HepG2 (cell line): ENCODE results near the gene SOAT2. TPM values are rescaled to one million over a fixed set of nuclear protein-coding genes. Genes with fewer than 3 reads are reported as not detected.

ENCODE experiments used
- ATAC-seq: fragments of 200-7000 bp; cut with Tn5 transposase; 3 replicates; pipeline ENCODE4 v1.9.1; 2020; ENCODE audit warnings: mild to moderate bottlenecking, moderate library complexity
- BruUV-seq: library from RNA; stranded (reverse); fragments of 400-500 nt; replicated peaks from 2 replicates; lab custom pipeline; 2021; lab: Mats Ljungman, UMichigan
- CTCF ChIA-PET: fragments of 300-600 bp; formaldehyde crosslinking; extraction: SDS; loops from one replicate; lab custom pipeline; 2021; ENCODE audit warnings: low total read pairs, inconsistent platforms, low intra/inter-chr PET ratio; lab: Yijun Ruan, JAX
- POLR2A ChIA-PET: fragments of 350-600 bp; sonication (Branson Sonifier 250); formaldehyde crosslinking; loops from one replicate; lab custom pipeline; 2020; ENCODE audit warnings: antibody characterized with exemption, inconsistent platforms; lab: Yijun Ruan, JAX
- DNase-seq: peaks from one replicate; pipeline ENCODE4 v3.0.0-alpha.2; 2015; ENCODE audit warnings: low spot score
- FAIRE-seq: peaks from 3 replicates; lab custom pipeline; 2011; peaks lifted over from hg19 to GRCh38; lab: Jason Lieb, UNC
- H2AFZ ChIP-seq: one replicate; pipeline ENCODE4 v1.6.1; 2011; ENCODE audit warnings: low read length, inconsistent platforms
- H3K27ac ChIP-seq: fragments of 300-600 bp; 3 replicates; pipeline ENCODE4 v1.8.0; 2011; ENCODE audit warnings: mixed run types, mild to moderate bottlenecking, mixed read lengths, low read length, inconsistent platforms; ENCODE audit not compliant: insufficient read depth; ENCODE audit errors: extremely low read length
- H3K27me3 ChIP-seq, 2 experiments: fragments of 200-600 bp in 1 of 2; 2 replicates in 1 of 2; 3 replicates in 1 of 2; pipeline versions ENCODE4 v1.6.0 to v1.8.0; 2011; ENCODE audit warnings: low read length in 2 of 2, mild to moderate bottlenecking in 2 of 2, moderate library complexity in 2 of 2, inconsistent platforms in 1 of 2; ENCODE audit not compliant: insufficient read depth in 2 of 2, control insufficient read depth in 1 of 2
- H3K36me3 ChIP-seq, 2 experiments: fragments of 200-600 bp in 1 of 2; replicated peaks in 1 of 2; 2 replicates in 1 of 2; 3 replicates in 1 of 2; pipeline versions ENCODE4 v1.5.1 to v1.8.0; 2011; ENCODE audit warnings: low read length in 2 of 2, inconsistent platforms in 1 of 2; ENCODE audit not compliant: insufficient read depth in 2 of 2, control insufficient read depth in 1 of 2
- H3K4me1 ChIP-seq: 2 replicates; pipeline ENCODE4 v1.5.1; 2012; ENCODE audit warnings: low read length, inconsistent platforms; ENCODE audit not compliant: insufficient read depth
- H3K4me2 ChIP-seq: 2 replicates; pipeline ENCODE4 v1.6.0; 2011; ENCODE audit warnings: low read depth, low read length, inconsistent platforms
- H3K4me3 ChIP-seq, 3 experiments: fragments of 200-600 bp in 1 of 3; sonication (generic), shearing (Covaris generic) in 1 of 3; replicated peaks in 1 of 3; 2 replicates each; pipeline ENCODE4 v1.5.1; 2011 to 2016; ENCODE audit warnings: low read length in 3 of 3, inconsistent platforms in 2 of 3, low read depth in 2 of 3, mild to moderate bottlenecking in 2 of 3, control low read depth in 1 of 3, mixed read lengths in 1 of 3; ENCODE audit not compliant: insufficient read depth in 1 of 3
- H3K79me2 ChIP-seq: one replicate; pipeline ENCODE4 v1.6.1; 2011; ENCODE audit warnings: low read length, inconsistent platforms; ENCODE audit not compliant: insufficient read depth
- H3K9ac ChIP-seq: 2 replicates; pipeline ENCODE4 v1.6.0; 2011; ENCODE audit warnings: mild to moderate bottlenecking, low read depth, low read length, inconsistent platforms; ENCODE audit not compliant: insufficient read depth
- H3K9me3 ChIP-seq: 2 replicates; pipeline ENCODE4 v1.5.1; 2012; ENCODE audit warnings: mild to moderate bottlenecking, low read length
- H4K20me1 ChIP-seq: 2 replicates; pipeline ENCODE4 v1.6.0; 2011; ENCODE audit warnings: inconsistent platforms, mild to moderate bottlenecking, low read length, moderate library complexity; ENCODE audit not compliant: insufficient read depth
- ARID5B ChIP-seq: IDR thresholded peaks from 2 replicates; pipeline ENCODE4 v1.4.0; 2020; ENCODE audit warnings: mild to moderate bottlenecking, missing genetic modification reagents
- FOSL1 ChIP-seq: sonication (generic); formaldehyde crosslinking; IDR thresholded peaks from 2 replicates; pipeline ENCODE4 v1.9.0; 2021; ENCODE audit warnings: missing genetic modification reagents, borderline replicate concordance
- HDAC2 ChIP-seq: sonication (generic); formaldehyde crosslinking; IDR thresholded peaks from 2 replicates; pipeline ENCODE4 v1.4.0; 2020; ENCODE audit warnings: missing genetic modification reagents
- HES4 ChIP-seq: sonication (generic); formaldehyde crosslinking; IDR thresholded peaks from 2 replicates; pipeline ENCODE4 v1.9.0; 2021; ENCODE audit warnings: mild to moderate bottlenecking, missing genetic modification reagents, borderline replicate concordance
- MBD4 ChIP-seq: IDR thresholded peaks from 2 replicates; pipeline ENCODE4 v1.6.1; 2012; ENCODE audit warnings: low read length, inconsistent platforms, borderline replicate concordance
- MTF1 ChIP-seq: sonication (generic); formaldehyde crosslinking; IDR thresholded peaks from 2 replicates; pipeline ENCODE4 v1.5.0; 2020; ENCODE audit warnings: missing genetic modification reagents
- POGK ChIP-seq: sonication (generic); formaldehyde crosslinking; conservative IDR thresholded peaks from 2 replicates; pipeline ENCODE4 v1.8.0; 2022; ENCODE audit warnings: mild to moderate bottlenecking, moderate library complexity, missing genetic modification reagents
- RCOR2 ChIP-seq: IDR thresholded peaks from 2 replicates; pipeline ENCODE4 v1.6.1; 2016; ENCODE audit warnings: missing biosample characterization, missing genetic modification reagents
- ZMAT5 ChIP-seq: sonication (generic); formaldehyde crosslinking; IDR thresholded peaks from 2 replicates; pipeline ENCODE4 v1.5.0; 2020; ENCODE audit warnings: mild to moderate bottlenecking, low read depth, missing genetic modification reagents, borderline replicate concordance
- ZNF333 ChIP-seq: sonication (generic); formaldehyde crosslinking; IDR thresholded peaks from 2 replicates; pipeline ENCODE4 v1.4.0; 2020; ENCODE audit warnings: mild to moderate bottlenecking, missing genetic modification reagents, borderline replicate concordance
- ZNF354B ChIP-seq: sonication (generic); formaldehyde crosslinking; IDR thresholded peaks from 2 replicates; pipeline ENCODE4 v1.8.0; 2022; ENCODE audit warnings: mild to moderate bottlenecking, missing genetic modification reagents
- ZNF710 ChIP-seq: sonication (generic); formaldehyde crosslinking; IDR thresholded peaks from 2 replicates; pipeline ENCODE4 v1.5.0; 2020; ENCODE audit warnings: mild to moderate bottlenecking, missing genetic modification reagents, borderline replicate concordance
- ZNF737 ChIP-seq: sonication (generic); formaldehyde crosslinking; IDR thresholded peaks from 2 replicates; pipeline ENCODE4 v1.5.0; 2020; ENCODE audit warnings: missing genetic modification reagents, mild to moderate bottlenecking, borderline replicate concordance
- WGBS: methylation state at CpG from one replicate; pipeline ENCODE4 v1.1.6; 2017; ENCODE audit warnings: low lambda C conversion rate; 5-methylcytosine and 5-hydroxymethylcytosine counted together
- in situ Hi-C: cut with HindIII; loops from 2 replicates; pipeline ENCODE4 v1.10.0; 2017; ENCODE audit warnings: low pct_unique_long_range_greater_than_20kb; ENCODE audit not compliant: extremely low pct_ligation_motif_present
- intact Hi-C: fragments of 100-400 bp; cut with micrococcal nuclease; formaldehyde crosslinking; loops from one replicate; pipeline ENCODE4 v1.10.0; 2022; ENCODE audit not compliant: unreplicated experiment
- polyA plus RNA-seq, 8 experiments: library from polyadenylated mRNA; depleted of rRNA in 3 of 8; stranded (reverse) in 7 of 8; unstranded in 1 of 8; fragments of >200 nt; fragmentation: Illumina TruSeq in 4 of 8; extraction: Trizol in 4 of 8; gene quantifications; 2 replicates each; pipeline versions ENCODE4 v1.2.1 to v1.2.3, GENCODE V29; 2011 to 2016; ENCODE audit warnings: low read depth in 4 of 8, missing spikeins in 1 of 8, mixed read lengths in 1 of 8; ENCODE audit not compliant: insufficient read depth in 1 of 8
- total RNA-seq, 5 experiments: library from RNA; depleted of rRNA; stranded (reverse); fragments of >200 nt; fragmentation: Illumina TruSeq; extraction: Trizol; gene quantifications; 2 replicates each; pipeline ENCODE4 v1.2.3, GENCODE V29; 2016; ENCODE audit warnings: low read depth in 1 of 5

The SOAT2 gene
- total and polyA plus RNA-seq, 2 of the 13 experiments (the other 11 are each of a cell fraction or from before 2014, with no cell fraction given) = 14.9 to 108 TPM

- H3K9me3 ChIP-seq = no peaks in the 10 kb centered on the region
- no peak overlapping the region for H3K4me3 ChIP-seq
- H3K36me3 ChIP-seq = peaks cover 15 to 27% of the 10 kb centered on the region in 2 experiments; a peak in 4 of 5 replicates
- H3K4me2 ChIP-seq = no peak overlapping the region
- no TSS peak for BruUV-seq
- H4K20me1 ChIP-seq = no peaks in the 10 kb centered on the region
- no peak overlapping the region for H3K27ac ChIP-seq
- H2AFZ ChIP-seq = no peak overlapping the region
- FAIRE-seq (no peak), ATAC-seq (no peak; the same call in 2 of the 3 replicates), DNase-seq (no peak)
- intact Hi-C loops = no loop called here
- ChIA-PET CTCF (no interaction called here), POLR2A (no interaction called here)
- 100% methylated on average over 9 of the region's 16 CpGs for WGBS
- H3K4me1 ChIP-seq = peaks cover 6% of the 10 kb centered on the region; the same call in 1 of the 2 replicates
- in situ Hi-C loops = no loop called here
- no peak overlapping the region for H3K9ac ChIP-seq
- H3K27me3 ChIP-seq = no peaks in the 10 kb centered on the region
- H3K79me2 ChIP-seq = no peaks in the 10 kb centered on the region
- TF ChIP-seq ZNF333 (CRISPR knock-in tag) (no peak), ARID5B (no peak), HES4 (CRISPR knock-in tag) (no peak), ZMAT5 (CRISPR knock-in tag) (no peak), HDAC2 (CRISPR knock-in tag) (no peak), ZNF354B (CRISPR knock-in tag) (no peak), RCOR2 (CRISPR knock-in tag) (no peak), FOSL1 (CRISPR knock-in tag) (no peak), ZNF710 (no peak), MBD4 (no peak), POGK (no peak), MTF1 (CRISPR knock-in tag) (no peak), ZNF737 (no peak)
Measured at GRCh38 chr12:53123578-53124351, 20.5 kb downstream of the SOAT2 start.
